IPS-18c (cell line): Measurements from ENCODE around the gene GOT2.
A peak's percentile ranks its signal among the peaks of the same experiment; 100 is the strongest.
"Not testable (repeated sequence)": the region's sequence is repeated elsewhere in the genome, so short reads cannot be mapped to it uniquely, and the experiment has no call there.

Experiments
- H3K4me3 ChIP-seq: 2 replicates; pipeline ENCODE4 v1.7.0; 2013; ENCODE audit warnings: low read depth, mild to moderate bottlenecking, low read length, moderate library complexity; ENCODE audit not compliant: insufficient read depth
- H3K9me3 ChIP-seq: one replicate; pipeline ENCODE4 v1.6.1; 2013; ENCODE audit warnings: mild to moderate bottlenecking, low read length, moderate library complexity; ENCODE audit not compliant: control insufficient read depth, insufficient read depth

GOT2 gene

GRCh38 chr16:58727796-58728568, 6.1 kb downstream of the GOT2 start:
- Histone ChIP-seq H3K4me3 (no peak overlapping the region), H3K9me3 (no peaks in the 10 kb centered on the region)

- Histone ChIP-seq H3K9me3 (no peaks in the 10 kb centered on the region), H3K4me3 (no peak overlapping the region)
Observed at GRCh38 chr16:58727028-58727781, 6.9 kb downstream of the GOT2 start.

GRCh38 chr16:58723109-58723508, 11.0 kb downstream of the GOT2 start:
- no peak overlapping the region for H3K4me3 ChIP-seq
- peaks cover 2% of the 10 kb centered on the region for H3K9me3 ChIP-seq

- H3K9me3 ChIP-seq, result peaks cover 2% of the 10 kb centered on the region
- H3K4me3 ChIP-seq, result no peak overlapping the region
Observed at GRCh38 chr16:58717994-58718393, 16.1 kb downstream of the GOT2 start.

GRCh38 chr16:58716468-58716867, 17.6 kb downstream of the GOT2 start:
- H3K9me3 ChIP-seq, result peaks cover 2% of the 10 kb centered on the region

GRCh38 chr16:58713742-58714141, 20.4 kb downstream of the GOT2 start:
- peaks cover 2% of the 10 kb centered on the region for H3K9me3 ChIP-seq
- H3K4me3 ChIP-seq, result no peak overlapping the region

More at GRCh38 chr16:58716468-58716867, 17.6 kb downstream of the GOT2 start:
- no peak overlapping the region for H3K4me3 ChIP-seq

GRCh38 chr16:58709333-58709732, 24.8 kb downstream of the GOT2 start:
- Histone ChIP-seq H3K4me3 (no peak overlapping the region), H3K9me3 (no peaks in the 10 kb centered on the region)

- Histone ChIP-seq H3K9me3 (no peaks in the 10 kb centered on the region), H3K4me3 (no peak overlapping the region)
Observed at GRCh38 chr16:58699151-58699550, 35.0 kb downstream of the GOT2 start.

GRCh38 chr16:58695368-58695767, 38.7 kb downstream of the GOT2 start:
- Histone ChIP-seq H3K9me3 (peaks cover 2% of the 10 kb centered on the region), H3K4me3 (no peak overlapping the region)

- H3K9me3 ChIP-seq, result peaks cover 2% of the 10 kb centered on the region
- no peak overlapping the region for H3K4me3 ChIP-seq
Observed at GRCh38 chr16:58692450-58692849, 41.7 kb downstream of the GOT2 start.

- not testable (repeated sequence) for H3K9me3 ChIP-seq, H3K4me3 ChIP-seq
Observed at GRCh38 chr16:58686985-58687706, 47.0 kb downstream of the GOT2 start.

GRCh38 chr16:58685084-58685449, 49.0 kb downstream of the GOT2 start:
- Histone ChIP-seq H3K4me3 (no peak overlapping the region; the same call in 1 of the 2 replicates), H3K9me3 (no peaks in the 10 kb centered on the region)

- no peaks in the 10 kb centered on the region for H3K9me3 ChIP-seq
- peak within 1 kb of the TSS; percentile 91 for H3K4me3 ChIP-seq
Observed at GRCh38 chr16:58684354-58685083, 49.6 kb downstream of the GOT2 start, which contains the start of gene SLC38A7. SLC38A7 (minus strand) TSS chr16:58684770; CDS start chr16:58680126, 4,644 bp downstream.

GRCh38 chr16:58684001-58684353, 50.1 kb downstream of the GOT2 start:
- peak overlapping the region; percentile 91 for H3K4me3 ChIP-seq
- no peaks in the 10 kb centered on the region for H3K9me3 ChIP-seq

GRCh38 chr16:58679763-58680162, 54.4 kb downstream of the GOT2 start:
- no peaks in the 10 kb centered on the region for H3K9me3 ChIP-seq
- no peak overlapping the region for H3K4me3 ChIP-seq

GRCh38 chr16:58678716-58679115, 55.4 kb downstream of the GOT2 start:
- no peaks in the 10 kb centered on the region for H3K9me3 ChIP-seq

GRCh38 chr16:58678269-58678668, 55.8 kb downstream of the GOT2 start:
- H3K9me3 ChIP-seq, result no peaks in the 10 kb centered on the region
- H3K4me3 ChIP-seq, result no peak overlapping the region

More at GRCh38 chr16:58678716-58679115, 55.4 kb downstream of the GOT2 start:
- H3K4me3 ChIP-seq, result no peak overlapping the region
